WTC11 (cell line): ENCODE results near the gene DENND6A.

Source experiments
- FOXK1 ChIP-seq: sonication (generic); formaldehyde crosslinking; IDR thresholded peaks from 2 replicates; pipeline ENCODE4 v1.8.0; 2022; ENCODE audit warnings: mild to moderate bottlenecking, moderate library complexity, missing genetic modification reagents
- NR2C2 ChIP-seq: sonication (generic); formaldehyde crosslinking; IDR thresholded peaks from 2 replicates; pipeline ENCODE4 v1.8.0; 2022; ENCODE audit warnings: mild to moderate bottlenecking, missing genetic modification reagents
- TEAD4 ChIP-seq: sonication (generic); formaldehyde crosslinking; IDR thresholded peaks from 2 replicates; pipeline ENCODE4 v1.8.0; 2022; ENCODE audit warnings: mild to moderate bottlenecking, missing genetic modification reagents
- TF ChIP-seq, protein P1 (sequence below): fragments of 200-600 bp; IDR thresholded peaks from 2 replicates; pipeline ENCODE4 v1.8.0; 2022; ENCODE audit warnings: antibody characterized with exemption

DNA sequence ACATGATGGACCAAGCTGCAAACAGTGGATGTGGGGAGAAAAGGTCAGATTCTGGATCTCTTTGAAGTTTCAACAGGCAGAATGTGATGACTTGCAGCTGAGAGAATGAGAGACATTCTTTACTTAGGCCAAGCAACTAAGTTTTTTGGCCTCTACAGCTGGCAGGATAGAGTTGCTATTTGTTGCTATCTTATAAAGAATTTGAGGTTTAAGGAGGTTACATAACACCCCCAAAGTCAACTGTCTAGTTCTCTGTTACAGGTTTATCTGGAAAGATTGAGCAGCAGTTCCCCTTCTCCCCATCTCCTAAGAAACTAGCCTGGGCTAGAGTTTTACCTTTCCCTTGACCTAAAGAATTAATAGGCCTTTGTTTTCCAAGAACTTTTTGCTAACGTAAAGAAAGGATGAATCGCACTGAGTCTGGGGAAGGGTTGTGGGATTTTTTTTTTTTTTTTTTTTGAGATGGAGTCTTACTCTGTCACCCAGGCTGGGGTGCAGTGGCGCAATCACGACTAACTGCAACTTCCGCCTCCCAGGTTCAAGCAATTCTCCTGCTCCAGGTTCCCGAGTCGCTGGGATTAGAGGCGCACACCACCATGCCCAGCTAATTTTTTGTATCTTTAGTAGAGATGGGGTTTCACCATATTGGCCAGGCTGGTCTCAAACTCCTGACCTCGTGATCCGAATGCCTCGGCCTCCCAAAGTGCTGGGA is 36.6 kb upstream of the DENND6A start:
- TF ChIP-seq, protein P1, sequence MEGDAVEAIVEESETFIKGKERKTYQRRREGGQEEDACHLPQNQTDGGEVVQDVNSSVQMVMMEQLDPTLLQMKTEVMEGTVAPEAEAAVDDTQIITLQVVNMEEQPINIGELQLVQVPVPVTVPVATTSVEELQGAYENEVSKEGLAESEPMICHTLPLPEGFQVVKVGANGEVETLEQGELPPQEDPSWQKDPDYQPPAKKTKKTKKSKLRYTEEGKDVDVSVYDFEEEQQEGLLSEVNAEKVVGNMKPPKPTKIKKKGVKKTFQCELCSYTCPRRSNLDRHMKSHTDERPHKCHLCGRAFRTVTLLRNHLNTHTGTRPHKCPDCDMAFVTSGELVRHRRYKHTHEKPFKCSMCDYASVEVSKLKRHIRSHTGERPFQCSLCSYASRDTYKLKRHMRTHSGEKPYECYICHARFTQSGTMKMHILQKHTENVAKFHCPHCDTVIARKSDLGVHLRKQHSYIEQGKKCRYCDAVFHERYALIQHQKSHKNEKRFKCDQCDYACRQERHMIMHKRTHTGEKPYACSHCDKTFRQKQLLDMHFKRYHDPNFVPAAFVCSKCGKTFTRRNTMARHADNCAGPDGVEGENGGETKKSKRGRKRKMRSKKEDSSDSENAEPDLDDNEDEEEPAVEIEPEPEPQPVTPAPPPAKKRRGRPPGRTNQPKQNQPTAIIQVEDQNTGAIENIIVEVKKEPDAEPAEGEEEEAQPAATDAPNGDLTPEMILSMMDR, result no peak
- TF ChIP-seq NR2C2 (CRISPR knock-in tag) (no peak), TEAD4 (CRISPR knock-in tag) (no peak), FOXK1 (CRISPR knock-in tag) (no peak)
